GM12874 (cell line): Measurements from ENCODE around the gene SNPH.

Source experiments
- CTCF ChIP-seq: IDR thresholded peaks from 2 replicates; pipeline ENCODE4 v1.5.1; 2011; ENCODE audit warnings: low read depth, mild to moderate bottlenecking, control low read depth, low read length, moderate library complexity; ENCODE audit not compliant: insufficient read depth

SNPH gene

GRCh38 chr20:1255675-1256074 lies 10.4 kb upstream of the SNPH start:
- TF ChIP-seq CTCF = no peak

GRCh38 chr20:1263853-1264252 lies 2.2 kb upstream of the SNPH start:
- no peak for TF ChIP-seq CTCF

- TF ChIP-seq CTCF = no peak
Measured at GRCh38 chr20:1264727-1265126, 1.4 kb upstream of the SNPH start.

- no peak for TF ChIP-seq CTCF
Measured at GRCh38 chr20:1265226-1265915, 723 bp upstream of the SNPH start.

GRCh38 chr20:1265916-1266166 lies 253 bp upstream of the SNPH start:
- no peak for TF ChIP-seq CTCF

GRCh38 chr20:1267161-1267560 lies 1.1 kb downstream of the SNPH start:
- no peak for TF ChIP-seq CTCF

GRCh38 chr20:1267809-1268374 lies 1.8 kb downstream of the SNPH start:
- no peak for TF ChIP-seq CTCF

GRCh38 chr20:1269235-1269634 lies 3.1 kb downstream of the SNPH start:
- no peak for TF ChIP-seq CTCF
